ENCODE measurements around the gene TNIK.

DNA sequence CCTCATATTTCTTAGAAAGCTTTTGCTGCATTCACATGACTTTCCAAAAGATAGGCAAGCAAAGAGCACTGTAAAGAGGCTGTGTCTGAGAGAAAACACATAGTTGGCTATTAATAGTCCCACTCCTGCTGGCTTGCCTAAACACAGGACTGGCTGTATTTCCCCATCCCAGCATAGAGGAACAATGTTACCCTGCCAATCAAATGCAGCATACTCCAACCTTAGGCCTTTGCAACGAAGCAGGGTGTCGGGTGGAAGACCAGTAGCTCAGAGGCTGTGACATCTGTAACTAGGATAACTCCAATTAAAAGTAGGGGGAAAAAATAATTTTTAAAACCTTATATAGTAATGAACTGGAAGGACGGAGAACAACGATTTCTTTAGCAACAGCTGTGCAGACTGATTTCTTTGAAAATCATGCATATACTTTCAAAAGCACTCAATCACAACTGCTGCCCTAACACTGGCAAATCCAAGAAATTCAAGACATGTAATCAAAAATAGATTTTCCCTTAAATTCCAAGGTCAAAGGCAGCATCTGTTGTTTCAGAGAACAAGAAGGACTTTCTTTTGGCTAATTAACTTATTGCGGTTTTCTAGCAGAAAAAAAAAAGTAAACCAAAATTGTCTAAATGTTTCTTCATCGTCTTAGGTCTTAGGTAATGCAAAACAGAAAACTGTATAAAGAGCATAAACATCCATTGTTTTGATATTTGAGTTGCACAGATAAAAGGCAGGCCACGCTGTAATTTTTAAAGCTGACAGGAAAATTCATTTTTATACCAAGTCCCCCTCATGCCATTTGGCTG is 139.3 kb downstream of the TNIK start:
- no peak for TF ChIP-seq POLR2A (IDR thresholded peaks at IDR 0.05)
- TF ChIP-seq, protein P1, sequence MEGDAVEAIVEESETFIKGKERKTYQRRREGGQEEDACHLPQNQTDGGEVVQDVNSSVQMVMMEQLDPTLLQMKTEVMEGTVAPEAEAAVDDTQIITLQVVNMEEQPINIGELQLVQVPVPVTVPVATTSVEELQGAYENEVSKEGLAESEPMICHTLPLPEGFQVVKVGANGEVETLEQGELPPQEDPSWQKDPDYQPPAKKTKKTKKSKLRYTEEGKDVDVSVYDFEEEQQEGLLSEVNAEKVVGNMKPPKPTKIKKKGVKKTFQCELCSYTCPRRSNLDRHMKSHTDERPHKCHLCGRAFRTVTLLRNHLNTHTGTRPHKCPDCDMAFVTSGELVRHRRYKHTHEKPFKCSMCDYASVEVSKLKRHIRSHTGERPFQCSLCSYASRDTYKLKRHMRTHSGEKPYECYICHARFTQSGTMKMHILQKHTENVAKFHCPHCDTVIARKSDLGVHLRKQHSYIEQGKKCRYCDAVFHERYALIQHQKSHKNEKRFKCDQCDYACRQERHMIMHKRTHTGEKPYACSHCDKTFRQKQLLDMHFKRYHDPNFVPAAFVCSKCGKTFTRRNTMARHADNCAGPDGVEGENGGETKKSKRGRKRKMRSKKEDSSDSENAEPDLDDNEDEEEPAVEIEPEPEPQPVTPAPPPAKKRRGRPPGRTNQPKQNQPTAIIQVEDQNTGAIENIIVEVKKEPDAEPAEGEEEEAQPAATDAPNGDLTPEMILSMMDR (IDR thresholded peaks at IDR 0.05), result no peak
- peak; percentile 10 for TF ChIP-seq POLR2AphosphoS5 (IDR thresholded peaks at IDR 0.05)

Data from prostate gland (tissue), 2 donors.